Brain microvascular endothelial cell (primary cell): ENCODE results near the gene KIRREL3.

Source experiments
- DNase-seq: peaks from one replicate; pipeline ENCODE4 v3.0.0-alpha.2; 2020
- H3K27ac ChIP-seq: fragments of 250-450 bp; sonication (Bioruptor Pico); 2 replicates; pipeline ENCODE4 v1.5.1; 2020; ENCODE audit warnings: mild to moderate bottlenecking, moderate library complexity
- H3K27me3 ChIP-seq: fragments of 250-450 bp; sonication (Bioruptor Pico); replicated peaks from 2 replicates; pipeline ENCODE4 v1.5.1; 2020; ENCODE audit warnings: mild to moderate bottlenecking
- H3K36me3 ChIP-seq: fragments of 250-450 bp; sonication (Bioruptor Pico); replicated peaks from 2 replicates; pipeline ENCODE4 v1.5.1; 2020; ENCODE audit warnings: mild to moderate bottlenecking
- H3K4me3 ChIP-seq: 2 replicates; pipeline ENCODE4 v1.5.1; 2011; ENCODE audit warnings: low read depth, mild to moderate bottlenecking, control low read depth, low read length, moderate library complexity
- in situ Hi-C: cut with HindIII; loops from 2 replicates; pipeline ENCODE4 v1.10.0; 2017; ENCODE audit warnings: low sequenced_read_pairs, low pct_ligation_motif_present
- TF ChIP-seq, protein P1 (sequence below): IDR thresholded peaks from 2 replicates; pipeline ENCODE4 v1.5.1; 2011; ENCODE audit warnings: low read depth, mild to moderate bottlenecking, moderate library complexity, low read length, control low read depth, inconsistent platforms; ENCODE audit errors: missing control alignments

KIRREL3 gene

GRCh38 chr11:126731576-126732142 lies 268.9 kb downstream of the KIRREL3 start:
- in situ Hi-C loops, result no loop called here
- H3K36me3 ChIP-seq, result no peaks in the 10 kb centered on the region
- no peak overlapping the region for H3K27ac ChIP-seq
- DNase-seq, result no peak
- H3K4me3 ChIP-seq, result no peak overlapping the region
- no peaks in the 10 kb centered on the region for H3K27me3 ChIP-seq
- TF ChIP-seq, protein P1, sequence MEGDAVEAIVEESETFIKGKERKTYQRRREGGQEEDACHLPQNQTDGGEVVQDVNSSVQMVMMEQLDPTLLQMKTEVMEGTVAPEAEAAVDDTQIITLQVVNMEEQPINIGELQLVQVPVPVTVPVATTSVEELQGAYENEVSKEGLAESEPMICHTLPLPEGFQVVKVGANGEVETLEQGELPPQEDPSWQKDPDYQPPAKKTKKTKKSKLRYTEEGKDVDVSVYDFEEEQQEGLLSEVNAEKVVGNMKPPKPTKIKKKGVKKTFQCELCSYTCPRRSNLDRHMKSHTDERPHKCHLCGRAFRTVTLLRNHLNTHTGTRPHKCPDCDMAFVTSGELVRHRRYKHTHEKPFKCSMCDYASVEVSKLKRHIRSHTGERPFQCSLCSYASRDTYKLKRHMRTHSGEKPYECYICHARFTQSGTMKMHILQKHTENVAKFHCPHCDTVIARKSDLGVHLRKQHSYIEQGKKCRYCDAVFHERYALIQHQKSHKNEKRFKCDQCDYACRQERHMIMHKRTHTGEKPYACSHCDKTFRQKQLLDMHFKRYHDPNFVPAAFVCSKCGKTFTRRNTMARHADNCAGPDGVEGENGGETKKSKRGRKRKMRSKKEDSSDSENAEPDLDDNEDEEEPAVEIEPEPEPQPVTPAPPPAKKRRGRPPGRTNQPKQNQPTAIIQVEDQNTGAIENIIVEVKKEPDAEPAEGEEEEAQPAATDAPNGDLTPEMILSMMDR, result no peak

DNA sequence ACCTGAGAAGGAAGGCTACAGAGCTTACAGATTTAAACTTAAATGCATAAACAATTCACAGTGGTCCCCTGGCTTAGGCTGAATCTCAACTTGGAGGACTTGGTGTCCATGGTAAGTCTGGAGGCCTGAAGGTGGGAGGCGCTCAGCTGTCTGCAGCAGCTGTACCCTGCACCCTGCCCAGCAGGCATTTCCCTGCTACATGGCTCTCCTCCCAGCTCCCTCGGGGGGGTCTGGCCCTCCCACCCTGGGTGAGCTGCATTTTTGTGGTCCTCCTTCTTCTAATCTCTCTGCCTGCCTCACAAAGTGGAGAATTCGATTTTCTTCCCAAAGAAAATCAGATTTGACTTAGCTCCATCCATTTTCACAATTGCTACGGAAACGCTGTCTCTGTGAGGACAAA lies 273.2 kb downstream of the KIRREL3 start:
- Histone ChIP-seq H3K27me3 (no peaks in the 10 kb centered on the region), H3K27ac (no peak overlapping the region), H3K4me3 (no peak overlapping the region), H3K36me3 (no peaks in the 10 kb centered on the region)
- TF ChIP-seq, protein P1, result no peak
- DNase-seq, result no peak
- in situ Hi-C loops, result no loop called here

GRCh38 chr11:126725521-126725920 lies 275.0 kb downstream of the KIRREL3 start:
- no peak for DNase-seq
- no peaks in the 10 kb centered on the region for H3K27me3 ChIP-seq
- TF ChIP-seq, protein P1, result no peak
- no peak overlapping the region for H3K4me3 ChIP-seq
- H3K27ac ChIP-seq, result no peak overlapping the region
- in situ Hi-C loops, result no loop called here
- H3K36me3 ChIP-seq, result no peaks in the 10 kb centered on the region

GRCh38 chr11:126725043-126725442 lies 275.5 kb downstream of the KIRREL3 start:
- no peak overlapping the region for H3K4me3 ChIP-seq
- no peak for DNase-seq
- in situ Hi-C loops, result no loop called here
- H3K27me3 ChIP-seq, result no peaks in the 10 kb centered on the region
- TF ChIP-seq, protein P1, result no peak
- H3K27ac ChIP-seq, result no peak overlapping the region
- H3K36me3 ChIP-seq, result no peaks in the 10 kb centered on the region

DNA sequence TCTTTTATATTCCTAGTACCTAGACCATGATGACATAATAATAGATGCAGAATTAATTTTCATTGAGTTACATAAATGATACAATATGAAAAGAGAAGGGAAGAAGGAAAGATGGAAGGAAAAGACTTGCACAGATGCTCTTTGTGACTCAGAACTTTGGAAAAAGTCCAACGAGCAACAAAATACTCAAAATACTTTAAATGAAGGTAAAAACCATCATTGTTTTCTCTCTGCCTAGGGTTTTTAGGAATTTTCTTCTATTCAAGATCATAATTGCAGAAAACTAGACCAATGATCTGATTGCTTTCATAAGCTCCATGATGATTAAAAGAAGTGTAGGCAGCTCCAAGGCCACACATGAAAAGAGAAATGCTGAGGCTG lies 276.9 kb downstream of the KIRREL3 start:
- H3K4me3 ChIP-seq, result no peak overlapping the region
- in situ Hi-C loops, result no loop called here
- no peak for DNase-seq
- TF ChIP-seq, protein P1, result no peak
- no peaks in the 10 kb centered on the region for H3K27me3 ChIP-seq
- H3K36me3 ChIP-seq, result no peaks in the 10 kb centered on the region
- no peak overlapping the region for H3K27ac ChIP-seq
